Adrenal gland (tissue), 5 donors: Measurements from ENCODE around the gene MRPL45.

Source experiments
- CTCF ChIP-seq, 6 experiments: fragments of 450-650 bp in 4 of 6; fragments of 200-600 bp in 2 of 6; sonication (generic) in 1 of 6; IDR thresholded peaks; 1 replicate in 5 of 6; 2 replicates in 1 of 6; pipeline versions ENCODE4 v1.5.1 to v1.8.0; 2016 to 2021; ENCODE audit warnings: antibody characterized with exemption in 6 of 6, mild to moderate bottlenecking in 2 of 6, moderate library complexity in 1 of 6
- POLR2A ChIP-seq, 2 donors: fragments of 450-650 bp; IDR thresholded peaks; one replicate each; pipeline ENCODE4 v1.6.1; 2017; ENCODE audit warnings: antibody characterized with exemption in 2 of 2, mild to moderate bottlenecking in 2 of 2, moderate library complexity in 1 of 2
- donor health status: DM: no; HTN: no; CAD: no.

GRCh38 chr17:38326996-38327792 lies 30.2 kb downstream of the MRPL45 start:
- no peak for TF ChIP-seq CTCF (IDR thresholded peaks at IDR 0.05)
- no peak for TF ChIP-seq POLR2A (IDR thresholded peaks at IDR 0.05)
